22Rv1 (cell line): ENCODE measurements around the gene GALNT17.

Experiments used
- H3K27ac ChIP-seq: fragments of 450-650 bp; 2 replicates; pipeline ENCODE4 v1.5.1; 2017
- CTCF ChIP-seq: fragments of 450-650 bp; IDR thresholded peaks from 2 replicates; pipeline ENCODE4 v1.5.1; 2017; ENCODE audit warnings: mild to moderate bottlenecking
- ZFX ChIP-seq: fragments of 450-650 bp; IDR thresholded peaks from 2 replicates; pipeline ENCODE4 v1.6.1; 2017; ENCODE audit warnings: antibody characterized with exemption, borderline replicate concordance

GALNT17 gene

GRCh38 chr7:71364551-71364950 is 232.6 kb downstream of the GALNT17 start:
- no peak overlapping the region for H3K27ac ChIP-seq
- TF ChIP-seq CTCF (no peak), ZFX (no peak)

GRCh38 chr7:71372991-71373390 is 241.0 kb downstream of the GALNT17 start:
- TF ChIP-seq CTCF = no peak
- TF ChIP-seq ZFX = no peak
- no peak overlapping the region for H3K27ac ChIP-seq

- TF ChIP-seq ZFX (no peak), CTCF (no peak)
- H3K27ac ChIP-seq = no peak overlapping the region
Measured at GRCh38 chr7:71377062-71377461, 245.1 kb downstream of the GALNT17 start.

GRCh38 chr7:71377469-71377868 is 245.5 kb downstream of the GALNT17 start:
- no peak overlapping the region for H3K27ac ChIP-seq
- TF ChIP-seq ZFX (no peak), CTCF (no peak)

GRCh38 chr7:71384094-71384493 is 252.2 kb downstream of the GALNT17 start:
- TF ChIP-seq ZFX (no peak), CTCF (no peak)
- no peak overlapping the region for H3K27ac ChIP-seq

GRCh38 chr7:71385330-71385729 is 253.4 kb downstream of the GALNT17 start:
- TF ChIP-seq ZFX (no peak), CTCF (no peak)
- H3K27ac ChIP-seq = no peak overlapping the region

- TF ChIP-seq ZFX (no peak), CTCF (no peak)
- H3K27ac ChIP-seq = no peak overlapping the region
Measured at GRCh38 chr7:71386152-71386785, 254.3 kb downstream of the GALNT17 start.
